ENCODE results near the gene CEP85.

GRCh38 chr1:26287811-26288210 lies 53.8 kb downstream of the CEP85 start:
- no peak for TF ChIP-seq REST (IDR thresholded peaks at IDR 0.05; ENCODE audit: insufficient read depth in 1 of 2, low read depth in 2 of 2, low read length in 2 of 2)
- no peak for TF ChIP-seq TAF1 (IDR thresholded peaks at IDR 0.05; ENCODE audit: borderline replicate concordance, insufficient read depth, low read length)

All from PFSK-1 (cell line).